Smooth muscle cell (in vitro differentiated cells): ENCODE measurements around the gene GLT6D1. TPM values are rescaled to one million over a fixed set of nuclear protein-coding genes. Genes with fewer than 3 reads are reported as not detected.

Source experiments
- DNase-seq: peaks from one replicate; lab custom pipeline; 2025; ENCODE audit not compliant: unreplicated experiment; lab: John Stamatoyannopoulos, UW
- H2AFZ ChIP-seq: fragments of 200-600 bp; sonication (generic); 2 replicates; pipeline ENCODE4 v1.6.0; 2016; ENCODE audit warnings: antibody characterized with exemption, low read depth, mild to moderate bottlenecking
- H3F3A ChIP-seq: fragments of 200-600 bp; sonication (generic); 2 replicates; pipeline ENCODE4 v1.6.0; 2017; ENCODE audit warnings: antibody characterized with exemption, low read depth
- H3K27ac ChIP-seq: fragments of 200-600 bp; sonication (generic); 2 replicates; pipeline ENCODE4 v1.5.1; 2016; ENCODE audit warnings: low read depth, mild to moderate bottlenecking
- H3K27me3 ChIP-seq: fragments of 200-600 bp; sonication (generic); 2 replicates; pipeline ENCODE4 v1.6.1; 2016; ENCODE audit warnings: low read depth, mild to moderate bottlenecking
- H3K36me3 ChIP-seq: fragments of 200-600 bp; sonication (generic); 2 replicates; pipeline ENCODE4 v1.5.1; 2016; ENCODE audit warnings: low read depth
- H3K4me1 ChIP-seq: fragments of 200-600 bp; sonication (generic); 2 replicates; pipeline ENCODE4 v1.5.1; 2016; ENCODE audit warnings: low read depth
- H3K4me2 ChIP-seq: fragments of 200-600 bp; sonication (generic); 2 replicates; pipeline ENCODE4 v1.6.0; 2016; ENCODE audit warnings: mild to moderate bottlenecking
- H3K4me3 ChIP-seq: fragments of 200-600 bp; sonication (generic); 2 replicates; pipeline ENCODE4 v1.5.1; 2016; ENCODE audit warnings: mild to moderate bottlenecking
- H3K79me2 ChIP-seq: fragments of 200-600 bp; sonication (generic); 2 replicates; pipeline ENCODE4 v1.6.0; 2016; ENCODE audit warnings: low read depth, mild to moderate bottlenecking
- H3K9ac ChIP-seq: fragments of 200-600 bp; sonication (generic); 2 replicates; pipeline ENCODE4 v1.6.0; 2016; ENCODE audit warnings: low read depth
- H3K9me3 ChIP-seq: fragments of 200-600 bp; sonication (generic); replicated peaks from 2 replicates; pipeline ENCODE4 v1.5.1; 2016; ENCODE audit warnings: low read depth
- H4K20me1 ChIP-seq: fragments of 200-600 bp; sonication (generic); 2 replicates; pipeline ENCODE4 v1.6.0; 2016; ENCODE audit warnings: low read depth
- CTCF ChIP-seq: fragments of 200-600 bp; sonication (generic); IDR thresholded peaks from 2 replicates; pipeline ENCODE4 v1.5.1; 2017; ENCODE audit warnings: borderline replicate concordance, mild to moderate bottlenecking, antibody characterized with exemption; ENCODE audit not compliant: insufficient read depth, poor library complexity, severe bottlenecking
- WGBS: methylation state at CpG from one replicate; pipeline ENCODE4 v1.1.7; 2016; ENCODE audit warnings: low lambda C conversion rate; 5-methylcytosine and 5-hydroxymethylcytosine counted together
- polyA plus RNA-seq: library from polyadenylated mRNA; unstranded; fragments of >200 nt; fragmentation: Nextera tagmentation; extraction: Ambion mirVana; gene quantifications from 2 replicates; pipeline ENCODE4 v1.2.1, GENCODE V29; 2016
- total RNA-seq: library from RNA; depleted of rRNA; stranded (reverse); fragments of >200 nt; gene quantifications from 2 replicates; pipeline ENCODE4 v1.2.3, GENCODE V29; 2014

GLT6D1 gene
- total and polyA plus RNA-seq, 2 experiments from 2014 or later = not detected

GRCh38 chr9:135661816-135662560 is 22.6 kb upstream of the GLT6D1 start:
- 51% methylated on average over 18 of the region's 19 CpGs for WGBS
- peak overlapping the region; percentile 19 for H3K27ac ChIP-seq
- H3K9me3 ChIP-seq = no peaks in the 10 kb centered on the region
- H3F3A ChIP-seq = peaks cover 6% of the 10 kb centered on the region
- H3K4me2 ChIP-seq = no peak overlapping the region
- H3K27me3 ChIP-seq = no peaks in the 10 kb centered on the region
- no peak overlapping the region for H3K4me3 ChIP-seq
- H3K4me1 ChIP-seq = peaks cover 10% of the 10 kb centered on the region
- no peak overlapping the region for H2AFZ ChIP-seq
- no peaks in the 10 kb centered on the region for H3K79me2 ChIP-seq
- no peak overlapping the region for H3K9ac ChIP-seq
- no peak for DNase-seq
- peaks cover 2% of the 10 kb centered on the region for H3K36me3 ChIP-seq
- TF ChIP-seq CTCF = no peak
- H4K20me1 ChIP-seq = peaks cover 65% of the 10 kb centered on the region

- no peak for TF ChIP-seq CTCF
Measured at GRCh38 chr9:135660407-135660806, 21.1 kb upstream of the GLT6D1 start.

DNA sequence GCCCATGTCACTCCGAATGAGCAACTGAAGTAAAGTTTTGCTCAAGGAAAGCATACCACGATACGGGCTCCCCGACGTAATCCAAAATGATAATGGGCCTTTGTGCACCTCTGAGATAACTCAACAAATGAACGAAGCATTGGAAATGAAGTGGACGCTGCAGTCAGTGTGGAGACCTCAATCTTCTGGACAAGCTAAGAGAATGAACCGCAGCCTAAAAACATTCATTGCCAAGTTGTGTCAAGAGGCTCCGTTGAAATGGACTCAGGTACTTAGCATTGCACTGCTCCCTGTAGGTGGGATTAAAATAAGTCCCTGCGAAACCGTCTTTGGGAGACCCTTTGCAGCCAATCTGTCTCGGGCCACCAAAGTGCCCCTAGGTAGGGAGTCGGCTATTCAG is 19.9 kb upstream of the GLT6D1 start:
- H2AFZ ChIP-seq = no peak overlapping the region
- no peak overlapping the region for H3K4me3 ChIP-seq
- no peaks in the 10 kb centered on the region for H3K9me3 ChIP-seq
- H3K9ac ChIP-seq = no peak overlapping the region
- DNase-seq = no peak
- H3K36me3 ChIP-seq = peaks cover 2% of the 10 kb centered on the region
- H3K27ac ChIP-seq = no peak overlapping the region
- H3K79me2 ChIP-seq = no peaks in the 10 kb centered on the region
- H3K27me3 ChIP-seq = no peaks in the 10 kb centered on the region
- H3F3A ChIP-seq = peaks cover 6% of the 10 kb centered on the region
- H4K20me1 ChIP-seq = peaks cover 76% of the 10 kb centered on the region
- H3K4me2 ChIP-seq = no peak overlapping the region
- TF ChIP-seq CTCF = no peak
- peaks cover 10% of the 10 kb centered on the region for H3K4me1 ChIP-seq
- WGBS = 88% methylated on average over 13 of the region's 13 CpGs

More at GRCh38 chr9:135660407-135660806, 21.1 kb upstream of the GLT6D1 start:
- H3F3A ChIP-seq = peaks cover 6% of the 10 kb centered on the region
- peaks cover 76% of the 10 kb centered on the region for H4K20me1 ChIP-seq
- no peak overlapping the region for H3K4me2 ChIP-seq
- no peak overlapping the region for H3K9ac ChIP-seq
- H3K27ac ChIP-seq = no peak overlapping the region
- peaks cover 10% of the 10 kb centered on the region for H3K4me1 ChIP-seq
- peaks cover 2% of the 10 kb centered on the region for H3K36me3 ChIP-seq
- DNase-seq = no peak
- WGBS = 95% methylated on average over 22 of the region's 22 CpGs
- H3K9me3 ChIP-seq = no peaks in the 10 kb centered on the region
- H3K79me2 ChIP-seq = no peaks in the 10 kb centered on the region
- no peaks in the 10 kb centered on the region for H3K27me3 ChIP-seq
- H3K4me3 ChIP-seq = no peak overlapping the region
- H2AFZ ChIP-seq = no peak overlapping the region

DNA sequence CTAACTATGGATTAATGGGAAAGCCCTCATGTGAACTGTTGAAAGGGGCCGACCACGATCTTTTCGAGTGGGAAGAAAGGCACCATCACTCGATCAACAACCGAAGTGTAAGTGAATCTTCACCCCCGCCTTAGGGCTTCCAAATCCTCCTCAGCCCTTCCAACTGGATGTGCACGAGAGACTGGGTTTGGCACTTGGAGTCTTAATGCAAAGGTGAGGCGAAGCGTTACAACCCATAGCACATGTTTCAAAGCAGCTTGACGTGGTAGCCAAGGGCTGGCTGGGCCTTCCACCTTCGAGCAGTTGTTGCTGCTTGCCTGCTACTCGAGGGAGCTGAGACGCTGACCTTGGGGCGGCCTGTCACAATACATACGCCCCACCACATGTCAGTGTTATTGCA is 18.1 kb upstream of the GLT6D1 start:
- no peak overlapping the region for H3K4me3 ChIP-seq
- no peak for DNase-seq
- H3K79me2 ChIP-seq = no peaks in the 10 kb centered on the region
- peaks cover 6% of the 10 kb centered on the region for H3F3A ChIP-seq
- H3K9ac ChIP-seq = no peak overlapping the region
- H3K9me3 ChIP-seq = no peaks in the 10 kb centered on the region
- no peak for TF ChIP-seq CTCF
- H3K27ac ChIP-seq = no peak overlapping the region
- 83% methylated on average over 15 of the region's 15 CpGs for WGBS
- H3K4me1 ChIP-seq = peaks cover 8% of the 10 kb centered on the region
- H3K36me3 ChIP-seq = peaks cover 2% of the 10 kb centered on the region
- H2AFZ ChIP-seq = no peak overlapping the region
- H3K4me2 ChIP-seq = no peak overlapping the region
- H3K27me3 ChIP-seq = no peaks in the 10 kb centered on the region
- peaks cover 79% of the 10 kb centered on the region for H4K20me1 ChIP-seq
